ENCODE data around the gene SRD5A2.
A peak's percentile ranks its signal among the peaks of the same experiment; 100 is the strongest.

Gene SRD5A2, protein sequence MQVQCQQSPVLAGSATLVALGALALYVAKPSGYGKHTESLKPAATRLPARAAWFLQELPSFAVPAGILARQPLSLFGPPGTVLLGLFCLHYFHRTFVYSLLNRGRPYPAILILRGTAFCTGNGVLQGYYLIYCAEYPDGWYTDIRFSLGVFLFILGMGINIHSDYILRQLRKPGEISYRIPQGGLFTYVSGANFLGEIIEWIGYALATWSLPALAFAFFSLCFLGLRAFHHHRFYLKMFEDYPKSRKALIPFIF

GRCh38 chr2:31580321-31581117 lies at the start of gene SRD5A2:
TSS of gene SRD5A2 (minus strand) at chr2:31580938. CDS start at chr2:31580900, 38 bp downstream.
- no peak for DNase-seq (ENCODE audit: low spot score)

- no peak for DNase-seq (ENCODE audit: low spot score)
Measured at GRCh38 chr2:31606509-31606908, 25.8 kb upstream of the SRD5A2 start.

DNA sequence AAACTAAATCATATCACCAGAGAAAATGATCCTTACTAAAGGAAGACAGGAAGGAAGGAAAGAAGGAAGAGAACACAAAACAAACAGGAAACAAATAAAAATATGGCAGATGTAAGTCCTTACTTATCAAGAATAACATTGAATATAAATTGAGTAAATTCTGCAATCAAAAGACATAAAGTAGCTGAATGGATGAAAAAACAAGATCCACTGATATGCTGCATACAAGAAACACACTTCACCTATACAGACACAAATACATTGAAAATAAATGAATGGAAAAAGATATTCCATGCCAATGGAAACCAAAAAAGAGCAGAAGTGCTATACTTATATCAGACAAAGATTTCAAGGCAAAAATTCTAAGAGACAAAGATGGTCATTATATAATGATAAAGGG lies 18.0 kb upstream of the SRD5A2 start:
- no peak for DNase-seq (ENCODE audit: low spot score)

GRCh38 chr2:31586230-31586629 lies 5.5 kb upstream of the SRD5A2 start:
- DNase-seq (ENCODE audit: low spot score), result no peak

DNA sequence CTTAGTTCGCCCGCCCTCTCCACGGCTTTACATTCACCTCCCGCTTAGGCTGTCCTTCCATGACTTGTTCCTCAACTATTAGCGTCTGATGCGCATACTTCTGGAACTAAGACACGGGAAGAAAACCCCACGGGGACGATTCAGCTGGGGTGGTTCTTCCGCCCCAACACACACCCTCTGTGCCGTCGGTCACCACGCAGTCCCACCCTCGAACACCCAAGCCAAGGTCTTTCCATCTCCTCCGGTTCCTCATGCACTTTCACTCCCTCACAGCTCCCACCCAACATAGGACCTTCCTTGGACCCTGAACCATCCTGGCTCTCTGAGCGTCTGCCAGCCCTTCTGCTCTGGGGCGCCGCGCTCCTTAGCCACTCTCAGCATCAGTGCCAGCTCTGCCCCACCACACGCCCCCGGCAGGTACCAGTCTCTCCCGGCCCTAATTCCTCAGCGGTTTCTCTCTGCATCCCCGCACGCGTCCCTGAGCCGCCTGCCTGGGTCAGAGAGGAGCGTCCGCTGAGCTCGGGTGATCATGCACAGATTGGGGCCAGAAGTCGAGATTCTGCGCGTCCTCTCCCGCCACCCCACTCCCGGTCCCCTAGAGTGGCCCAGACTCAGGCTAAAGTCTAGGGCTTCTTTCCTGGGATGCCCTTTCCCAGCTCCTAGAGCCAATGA lies 522 bp upstream of the SRD5A2 start:
- DNase-seq (ENCODE audit: low spot score), result no peak

GRCh38 chr2:31579996-31580320 lies 780 bp downstream of the SRD5A2 start:
- no peak for DNase-seq (ENCODE audit: low spot score)

DNA sequence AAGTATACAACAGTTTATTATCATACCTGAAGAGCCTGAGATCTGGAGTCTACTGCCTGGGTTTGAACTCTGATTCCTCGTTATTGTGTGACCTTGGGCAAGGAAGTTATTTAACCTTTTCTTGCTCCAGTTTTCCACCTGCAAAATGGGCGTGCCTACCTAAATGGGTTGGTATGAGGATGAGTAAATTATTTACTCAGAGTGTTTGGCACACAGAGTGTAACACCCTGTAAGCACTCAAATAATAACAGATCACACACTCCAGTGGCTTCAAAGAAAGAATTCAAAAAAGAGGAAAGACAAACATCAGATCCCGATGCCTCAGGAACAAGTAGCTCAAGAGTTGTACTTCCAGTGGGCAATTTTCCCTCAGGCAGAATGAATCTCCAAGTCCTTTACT lies 2.4 kb downstream of the SRD5A2 start:
- DNase-seq (ENCODE audit: low spot score), result peak; percentile 17

DNA sequence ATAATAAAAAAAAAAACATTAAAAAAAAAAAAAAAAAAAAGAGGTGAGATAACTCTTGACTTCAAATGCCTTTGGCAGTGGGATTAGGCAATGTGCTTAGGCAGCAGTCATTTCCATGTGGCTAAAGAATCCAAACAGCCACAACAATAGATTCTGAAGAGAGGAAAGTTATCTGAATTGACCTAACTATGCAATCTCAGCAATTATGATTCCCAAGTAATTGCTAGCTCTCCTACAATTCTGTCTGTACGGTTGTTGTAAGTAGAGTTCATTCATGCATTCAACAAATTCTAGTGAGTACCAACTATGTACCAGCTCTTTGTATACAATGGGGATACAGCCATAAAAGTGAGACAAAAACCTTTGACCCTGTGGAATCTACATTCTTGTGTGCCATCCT lies 3.6 kb downstream of the SRD5A2 start:
- DNase-seq (ENCODE audit: low spot score), result no peak

DNA sequence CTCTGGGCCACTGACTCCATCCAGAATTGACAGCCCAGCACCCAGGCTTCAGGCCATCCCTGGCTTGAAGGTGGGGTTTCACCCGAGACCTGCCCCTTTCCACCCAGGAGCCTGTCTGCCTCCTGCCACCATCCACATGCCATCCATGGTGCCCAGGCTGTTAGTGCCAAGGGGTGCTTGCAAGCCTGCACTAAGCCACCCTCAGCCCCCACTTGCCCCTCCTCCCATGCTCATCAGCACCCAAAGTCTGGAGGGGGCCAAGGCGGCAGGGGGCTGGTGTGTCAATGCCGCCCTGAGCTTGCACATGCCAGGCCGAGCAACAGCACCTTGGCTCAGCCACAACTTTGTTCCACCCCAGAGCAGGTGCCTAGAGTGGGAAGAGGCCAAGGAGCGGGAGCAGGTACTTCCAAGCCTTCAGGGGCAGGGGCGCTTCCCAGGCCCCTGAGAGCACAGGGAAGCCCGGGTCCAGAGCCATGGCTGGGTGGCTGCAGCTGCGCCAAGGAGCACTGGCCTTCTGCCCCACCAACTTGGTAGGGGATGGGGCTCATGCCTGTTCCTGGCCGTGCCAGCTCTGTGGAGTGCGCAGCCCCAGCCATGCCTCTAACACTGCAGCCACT lies 12.0 kb downstream of the SRD5A2 start:
- DNase-seq (ENCODE audit: low spot score), result no peak

GRCh38 chr2:31567679-31568078 lies 13.1 kb downstream of the SRD5A2 start:
- DNase-seq (ENCODE audit: low spot score), result no peak

GRCh38 chr2:31563273-31563839 lies 17.4 kb downstream of the SRD5A2 start:
- no peak for DNase-seq (ENCODE audit: low spot score)

- DNase-seq (ENCODE audit: low spot score), result no peak
Measured at GRCh38 chr2:31561823-31562222, 18.9 kb downstream of the SRD5A2 start.

GRCh38 chr2:31558401-31559295 lies 22.1 kb downstream of the SRD5A2 start:
- peak; percentile 26 for DNase-seq (ENCODE audit: low spot score)

DNA sequence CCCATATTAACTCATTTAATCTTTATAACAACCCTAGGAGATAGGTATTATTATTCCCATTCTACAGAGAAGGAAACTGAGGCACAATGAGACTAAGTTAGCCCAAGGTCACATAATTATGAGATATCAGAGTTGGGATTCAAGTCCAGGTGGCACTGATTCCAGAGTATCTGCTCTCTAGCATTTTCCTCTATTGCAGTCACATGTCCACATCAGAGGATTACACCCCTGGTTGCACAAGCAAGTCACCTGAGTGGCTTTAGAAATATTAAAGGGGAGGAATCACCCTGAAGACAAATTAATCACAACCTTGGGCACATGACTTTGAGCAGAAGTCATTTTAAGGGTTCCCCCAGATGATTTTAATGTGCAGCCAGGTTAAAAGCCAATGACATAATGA lies 23.8 kb downstream of the SRD5A2 start:
- no peak for DNase-seq (ENCODE audit: low spot score)

DNA sequence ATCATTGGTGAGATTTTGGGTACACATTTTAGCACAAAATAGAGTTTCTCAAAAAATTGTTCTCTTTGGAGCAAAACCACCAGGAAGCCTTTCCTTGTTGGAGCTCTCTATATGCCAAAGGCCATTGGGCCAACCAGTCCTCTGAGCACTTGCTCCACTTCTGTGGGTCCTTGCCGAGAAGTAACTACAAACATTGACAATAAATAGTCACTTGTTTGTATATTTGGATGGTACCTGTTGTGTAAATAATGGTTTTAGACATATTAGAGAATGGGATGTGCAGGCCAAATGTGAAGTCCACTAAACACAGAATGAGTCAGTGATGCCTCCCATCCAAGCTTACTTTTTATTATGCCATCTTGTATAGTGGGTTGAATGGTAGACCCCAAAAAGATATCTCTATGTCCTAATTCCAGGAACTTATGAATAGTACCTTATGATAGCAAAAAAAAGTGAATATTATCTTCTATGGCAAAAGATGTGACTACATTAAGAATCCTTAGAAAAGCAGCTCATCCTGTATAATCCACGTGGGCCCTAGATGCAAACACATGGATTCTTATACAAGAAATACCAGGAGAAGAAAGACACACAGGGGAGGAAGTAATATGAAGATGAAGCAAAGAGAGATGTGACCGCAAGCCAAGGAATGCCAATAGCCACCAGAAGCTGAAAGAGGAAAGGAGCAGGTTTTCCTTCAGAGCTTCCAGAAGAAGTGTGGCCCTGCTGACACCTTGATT lies 24.6 kb downstream of the SRD5A2 start:
- no peak for DNase-seq (ENCODE audit: low spot score)

DNA sequence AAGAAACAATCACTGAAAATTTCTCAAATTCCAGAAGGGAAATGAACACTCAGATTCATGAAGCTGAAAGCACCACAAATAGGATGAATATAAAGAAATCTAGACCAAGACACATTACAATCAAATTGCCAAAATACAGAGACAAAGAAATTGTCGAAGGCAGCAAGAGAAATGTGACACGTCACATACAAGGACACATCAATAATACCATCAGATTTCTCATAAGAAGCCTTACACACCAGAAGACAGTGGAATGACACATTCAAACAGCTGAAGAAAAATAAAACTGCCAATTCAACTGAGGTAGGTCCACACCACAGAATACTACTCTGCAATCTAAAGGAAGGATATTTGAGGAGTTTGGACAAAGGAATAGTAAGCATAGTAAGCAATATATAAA lies 27.4 kb downstream of the SRD5A2 start:
- DNase-seq (ENCODE audit: low spot score), result no peak

- DNase-seq (ENCODE audit: low spot score), result no peak
Measured at GRCh38 chr2:31547485-31547884, 33.3 kb downstream of the SRD5A2 start.

DNA sequence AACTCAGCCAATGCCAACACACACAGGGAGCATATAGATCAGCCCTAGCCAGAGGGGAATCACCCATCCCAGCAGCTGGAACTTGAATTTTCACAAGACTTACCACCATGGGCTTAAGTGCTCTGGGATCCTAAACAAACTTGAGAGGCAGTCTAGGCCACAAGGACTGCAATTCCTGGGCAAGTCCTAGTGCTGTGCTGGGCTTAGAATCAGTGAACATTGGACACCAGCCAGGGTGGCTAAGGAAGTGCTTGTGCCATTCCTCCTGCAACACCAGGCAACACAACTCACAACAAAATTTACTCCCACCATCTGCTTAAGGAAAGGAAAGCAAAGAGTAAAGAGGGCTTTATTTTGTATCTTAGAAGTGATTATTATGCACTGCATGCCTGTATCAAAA lies 38.9 kb downstream of the SRD5A2 start:
- DNase-seq (ENCODE audit: low spot score), result no peak

DNA sequence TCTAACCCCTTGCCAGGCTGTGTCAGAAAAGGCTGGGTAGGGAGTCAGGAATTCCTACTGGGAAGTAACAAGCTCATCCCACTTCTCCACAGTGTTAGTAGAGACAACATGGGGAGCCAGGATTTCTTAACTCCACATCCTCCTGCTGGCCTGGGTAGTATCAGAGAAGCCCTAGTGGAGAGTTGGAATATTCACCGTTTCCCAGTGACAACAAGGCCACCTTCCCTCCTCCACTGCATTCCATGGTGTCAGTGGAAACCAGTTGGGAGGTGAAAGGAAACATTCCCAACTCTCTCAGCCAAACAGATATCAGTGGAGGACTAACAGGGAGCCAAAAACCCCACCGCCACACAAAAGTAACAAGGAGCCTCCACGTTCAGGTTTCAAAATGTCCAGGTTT lies 41.2 kb downstream of the SRD5A2 start:
- no peak for DNase-seq (ENCODE audit: low spot score)

GRCh38 chr2:31535768-31536167 lies 45.0 kb downstream of the SRD5A2 start:
- DNase-seq (ENCODE audit: low spot score), result no peak

GRCh38 chr2:31534636-31535035 lies 46.1 kb downstream of the SRD5A2 start:
- DNase-seq (ENCODE audit: low spot score), result no peak
